Measurements from ENCODE around the gene SLC27A2. TPM values are rescaled to one million over a fixed set of nuclear protein-coding genes. Genes with fewer than 3 reads are reported as not detected.

Gene SLC27A2
- total and polyA plus RNA-seq, 7 donors, result 0.01 to 0.04 TPM; not detected in 5

DNA sequence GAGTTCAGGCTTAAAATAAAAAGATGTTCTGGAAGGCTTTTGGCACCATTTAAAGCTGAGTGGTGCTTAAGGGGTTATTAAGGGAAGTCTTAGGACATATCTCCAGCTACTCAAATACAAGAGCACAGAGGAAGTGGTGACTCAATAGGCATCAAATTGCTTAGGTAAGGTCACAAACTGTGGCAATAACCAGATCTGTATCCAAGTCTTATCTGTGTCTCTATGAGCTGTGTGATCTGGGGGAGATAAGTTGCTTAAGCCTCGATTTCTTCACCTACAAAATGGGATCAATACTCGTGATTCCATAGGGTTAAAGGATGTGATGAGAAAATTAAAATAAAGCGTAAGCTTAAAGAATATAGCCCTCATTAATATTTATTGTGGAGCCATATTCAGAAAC lies 75.9 kb downstream of the SLC27A2 start:
- H3K4me3 ChIP-seq, result no peak overlapping the region
- no peaks in the 10 kb centered on the region for H3K4me1 ChIP-seq
- H3K27me3 ChIP-seq (ENCODE audit: insufficient read depth in 3 of 3, low read length in 2 of 3), result peaks cover 0 to 4% (median 0%) of the 10 kb centered on the region in 3 donors
- TF ChIP-seq, protein P1, sequence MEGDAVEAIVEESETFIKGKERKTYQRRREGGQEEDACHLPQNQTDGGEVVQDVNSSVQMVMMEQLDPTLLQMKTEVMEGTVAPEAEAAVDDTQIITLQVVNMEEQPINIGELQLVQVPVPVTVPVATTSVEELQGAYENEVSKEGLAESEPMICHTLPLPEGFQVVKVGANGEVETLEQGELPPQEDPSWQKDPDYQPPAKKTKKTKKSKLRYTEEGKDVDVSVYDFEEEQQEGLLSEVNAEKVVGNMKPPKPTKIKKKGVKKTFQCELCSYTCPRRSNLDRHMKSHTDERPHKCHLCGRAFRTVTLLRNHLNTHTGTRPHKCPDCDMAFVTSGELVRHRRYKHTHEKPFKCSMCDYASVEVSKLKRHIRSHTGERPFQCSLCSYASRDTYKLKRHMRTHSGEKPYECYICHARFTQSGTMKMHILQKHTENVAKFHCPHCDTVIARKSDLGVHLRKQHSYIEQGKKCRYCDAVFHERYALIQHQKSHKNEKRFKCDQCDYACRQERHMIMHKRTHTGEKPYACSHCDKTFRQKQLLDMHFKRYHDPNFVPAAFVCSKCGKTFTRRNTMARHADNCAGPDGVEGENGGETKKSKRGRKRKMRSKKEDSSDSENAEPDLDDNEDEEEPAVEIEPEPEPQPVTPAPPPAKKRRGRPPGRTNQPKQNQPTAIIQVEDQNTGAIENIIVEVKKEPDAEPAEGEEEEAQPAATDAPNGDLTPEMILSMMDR (IDR thresholded peaks at IDR 0.05), result no peak
- H3K36me3 ChIP-seq (ENCODE audit: insufficient read depth in 1 of 2, low read depth in 1 of 2), result no peaks in the 10 kb centered on the region
- DNase-seq, result no peak
- ATAC-seq, result no peak
- WGBS, 3 donors, result 87 to 94% (median 88%) methylated on average over 3 of the region's 3 CpGs
- intact Hi-C loops (cut with DNase I), result no loop called here
- H3K27ac ChIP-seq, result no peak overlapping the region
- no peaks in the 10 kb centered on the region for H3K9me3 ChIP-seq

DNA sequence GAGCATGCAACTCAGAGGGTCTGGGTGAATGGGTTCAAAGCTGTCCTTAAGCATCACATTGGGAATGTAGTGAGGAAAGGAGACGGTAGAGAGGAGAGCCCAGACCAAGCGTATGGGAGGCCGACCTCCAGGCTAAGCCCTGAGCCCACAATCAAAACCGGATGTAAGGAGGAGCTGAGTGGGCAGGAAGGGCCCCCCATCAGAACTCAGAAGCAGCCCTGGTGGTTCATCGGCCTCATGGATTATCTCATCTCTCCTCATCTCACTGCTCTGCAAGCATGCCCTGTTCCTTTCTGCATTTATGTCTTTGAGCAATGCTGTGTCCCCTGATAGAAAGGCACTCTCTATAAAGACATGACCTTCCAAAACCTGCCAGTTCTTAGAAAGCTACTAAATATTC lies 77.3 kb downstream of the SLC27A2 start:
- Histone ChIP-seq H3K27ac (no peak overlapping the region), H3K27me3 (ENCODE audit: insufficient read depth in 3 of 3, low read length in 2 of 3) (peaks cover 0 to 3% (median 0%) of the 10 kb centered on the region in 3 donors), H3K4me3 (no peak overlapping the region), H3K9me3 (no peaks in the 10 kb centered on the region), H3K36me3 (ENCODE audit: insufficient read depth in 1 of 2, low read depth in 1 of 2) (no peaks in the 10 kb centered on the region), H3K4me1 (no peaks in the 10 kb centered on the region)
- ATAC-seq (no peak), DNase-seq (no peak)
- intact Hi-C loops (cut with DNase I), result no loop called here
- WGBS, 3 donors, result 77 to 78% (median 77%) methylated on average over 5 of the region's 5 CpGs
- TF ChIP-seq, protein P1 (IDR thresholded peaks at IDR 0.05), result no peak

DNA sequence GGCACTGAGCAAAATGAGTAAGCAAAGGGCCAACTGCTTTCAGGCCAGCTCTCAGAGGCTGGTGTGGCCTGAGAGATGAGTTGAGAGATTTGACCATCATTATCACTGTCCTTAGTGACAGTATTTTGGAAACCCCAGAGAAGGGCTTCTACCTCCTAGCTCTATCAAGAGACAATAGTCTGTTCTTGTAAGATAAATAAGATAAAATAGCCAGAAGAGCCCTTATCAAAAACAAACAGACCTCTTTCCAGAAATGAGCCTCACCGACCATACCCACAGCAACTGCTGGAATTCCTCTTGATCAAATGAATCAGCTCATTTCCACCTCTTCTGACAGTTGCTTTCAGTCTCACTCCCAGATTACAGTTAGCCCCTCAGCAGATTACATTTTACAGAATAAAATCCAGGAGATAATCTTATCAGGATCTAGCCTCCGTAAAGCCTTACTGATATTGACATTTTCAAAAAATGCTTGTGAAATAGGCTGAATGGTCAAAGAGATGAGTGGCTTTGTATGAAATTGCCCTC lies 79.0 kb downstream of the SLC27A2 start:
- TF ChIP-seq, protein P1 (IDR thresholded peaks at IDR 0.05), result no peak
- no peaks in the 10 kb centered on the region for H3K9me3 ChIP-seq
- ATAC-seq, result no peak
- no peaks in the 10 kb centered on the region for H3K36me3 ChIP-seq (ENCODE audit: insufficient read depth in 1 of 2, low read depth in 1 of 2)
- intact Hi-C loops (cut with DNase I), result no loop called here
- H3K4me1 ChIP-seq, result no peaks in the 10 kb centered on the region
- peaks cover 0 to 3% (median 0%) of the 10 kb centered on the region in 3 donors for H3K27me3 ChIP-seq (ENCODE audit: insufficient read depth in 3 of 3, low read length in 2 of 3)
- no peak overlapping the region for H3K4me3 ChIP-seq
- DNase-seq, result no peak
- no peak overlapping the region for H3K27ac ChIP-seq
- WGBS, 3 donors, result 82 to 88% (median 86%) methylated on average over 2 of the region's 2 CpGs

DNA sequence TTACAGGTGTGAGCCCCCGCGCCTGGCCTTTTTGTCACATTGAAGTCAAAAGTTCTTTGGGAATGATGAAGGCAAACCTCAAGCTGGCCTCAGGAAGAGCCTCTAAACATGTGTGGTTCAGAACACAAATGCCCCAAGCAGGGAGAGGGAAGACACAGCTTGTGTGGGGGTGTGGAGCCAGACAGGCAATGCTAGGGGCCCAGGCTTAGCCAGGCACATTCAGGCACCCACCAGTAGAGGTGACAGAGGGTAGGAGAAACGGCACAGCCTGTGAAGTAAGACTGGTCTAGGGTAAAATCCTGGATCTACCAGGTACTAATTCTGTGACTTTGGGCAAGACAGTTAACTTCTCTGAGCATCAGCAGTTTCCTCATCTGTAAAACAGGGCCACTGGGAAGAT lies 80.0 kb downstream of the SLC27A2 start:
- WGBS, 3 donors, result 78 to 86% (median 82%) methylated on average over 3 of the region's 3 CpGs
- intact Hi-C loops (cut with DNase I), result no loop called here

More for the DNA sequence above, 80.0 kb downstream of the SLC27A2 start:
- Histone ChIP-seq H3K4me1 (no peaks in the 10 kb centered on the region), H3K4me3 (no peak overlapping the region), H3K27ac (no peak overlapping the region), H3K27me3 (ENCODE audit: insufficient read depth in 3 of 3, low read length in 2 of 3) (peaks cover 0 to 4% (median 0%) of the 10 kb centered on the region in 3 donors), H3K9me3 (no peaks in the 10 kb centered on the region), H3K36me3 (ENCODE audit: insufficient read depth in 1 of 2, low read depth in 1 of 2) (no peaks in the 10 kb centered on the region)
- ATAC-seq (no peak), DNase-seq (no peak)
- TF ChIP-seq, protein P1 (IDR thresholded peaks at IDR 0.05), result no peak
